Activated naive CD4-positive, alpha-beta T cell treated with Interleukin-2 at 50 U/mL for 16 hours (primary cell): ENCODE measurements around the gene TRIM33.

ENCODE experiments used
- DNase-seq: peaks from one replicate; pipeline ENCODE4 v3.0.0-alpha.2; 2020

TRIM33 gene

GRCh38 chr1:114511032-114511785, at the start of gene TRIM33:
Gene TRIM33, minus strand, starts transcription at chr1:114511203. Its CDS starts 127 bp downstream, at chr1:114511076.
- DNase-seq = peak; percentile 93

GRCh38 chr1:114559356-114559755, 48.4 kb upstream of the TRIM33 start:
- DNase-seq = no peak

GRCh38 chr1:114558544-114558943, 47.5 kb upstream of the TRIM33 start:
- DNase-seq = no peak

- no peak for DNase-seq
Observed at GRCh38 chr1:114554577-114554976, 43.6 kb upstream of the TRIM33 start.

- DNase-seq = no peak
Observed at GRCh38 chr1:114552106-114552639, 41.2 kb upstream of the TRIM33 start.

GRCh38 chr1:114551400-114551799, 40.4 kb upstream of the TRIM33 start:
- no peak for DNase-seq

- DNase-seq = no peak
Observed at GRCh38 chr1:114550336-114550735, 39.3 kb upstream of the TRIM33 start.

- DNase-seq = no peak
Observed at GRCh38 chr1:114549137-114549536, 38.1 kb upstream of the TRIM33 start.

- no peak for DNase-seq
Observed at GRCh38 chr1:114547076-114547475, 36.1 kb upstream of the TRIM33 start.

GRCh38 chr1:114545796-114546195, 34.8 kb upstream of the TRIM33 start:
- no peak for DNase-seq

GRCh38 chr1:114545315-114545714, 34.3 kb upstream of the TRIM33 start:
- DNase-seq = no peak

- no peak for DNase-seq
Observed at GRCh38 chr1:114540821-114541220, 29.8 kb upstream of the TRIM33 start.

- DNase-seq = no peak
Observed at GRCh38 chr1:114540272-114540671, 29.3 kb upstream of the TRIM33 start.

- no peak for DNase-seq
Observed at GRCh38 chr1:114536043-114536442, 25.0 kb upstream of the TRIM33 start.

- no peak for DNase-seq
Observed at GRCh38 chr1:114535401-114535800, 24.4 kb upstream of the TRIM33 start.

- no peak for DNase-seq
Observed at GRCh38 chr1:114531094-114531493, 20.1 kb upstream of the TRIM33 start.

GRCh38 chr1:114530224-114530623, 19.2 kb upstream of the TRIM33 start:
- no peak for DNase-seq

- DNase-seq = no peak
Observed at GRCh38 chr1:114524944-114525343, 13.9 kb upstream of the TRIM33 start.

GRCh38 chr1:114522264-114522575, 11.2 kb upstream of the TRIM33 start:
- no peak for DNase-seq

- no peak for DNase-seq
Observed at GRCh38 chr1:114521396-114522263, 10.6 kb upstream of the TRIM33 start.

- no peak for DNase-seq
Observed at GRCh38 chr1:114517348-114517747, 6.3 kb upstream of the TRIM33 start.

- no peak for DNase-seq
Observed at GRCh38 chr1:114512595-114513280, 1.7 kb upstream of the TRIM33 start.

- DNase-seq = peak; percentile 51
Observed at GRCh38 chr1:114510274-114511031, 550 bp downstream of the TRIM33 start.
